Nephron (organoid): ENCODE data around the gene PCDHGB4.
"Not testable (repeated sequence)": the region's sequence is repeated elsewhere in the genome, so short reads cannot be mapped to it uniquely, and the experiment has no call there.

ENCODE experiments used
- H3K27ac Mint-ChIP-seq, 3 experiments: 2 replicates each; pipeline ENCODE4 v1.8.0; 2020; ENCODE audit warnings: mixed read lengths in 3 of 3, mild to moderate bottlenecking in 2 of 3, moderate library complexity in 1 of 3
- H3K27me3 Mint-ChIP-seq: 2 replicates; pipeline ENCODE4 v1.8.0; 2021; ENCODE audit warnings: low read depth, mild to moderate bottlenecking, moderate library complexity, mixed read lengths
- H3K36me3 Mint-ChIP-seq: 2 replicates; pipeline ENCODE4 v1.8.0; 2020; ENCODE audit warnings: low read depth, mixed read lengths
- H3K4me1 Mint-ChIP-seq: 2 replicates; pipeline ENCODE4 v1.8.0; 2020; ENCODE audit warnings: mixed read lengths
- H3K4me3 Mint-ChIP-seq, 3 experiments: 2 replicates each; pipeline ENCODE4 v1.8.0; 2020; ENCODE audit warnings: mild to moderate bottlenecking in 3 of 3, mixed read lengths in 3 of 3, moderate library complexity in 2 of 3
- H3K9me3 Mint-ChIP-seq: 2 replicates; pipeline ENCODE4 v1.8.0; 2020; ENCODE audit warnings: mixed read lengths
- CTCF ChIP-seq, 3 experiments: fragments of 200-600 bp; sonication (generic); IDR thresholded peaks; one replicate each; pipeline ENCODE4 v1.5.0; 2021; ENCODE audit warnings: antibody characterized with exemption in 3 of 3; ENCODE audit not compliant: unreplicated experiment in 3 of 3

The PCDHGB4 gene

GRCh38 chr5:141343953-141344463 is 43.5 kb upstream of the PCDHGB4 start:
- TF ChIP-seq CTCF (IDR thresholded peaks at IDR 0.05; ENCODE audit: unreplicated experiment in 3 of 3), result no peak
- Mint-ChIP-seq H3K27me3 (peaks cover 4% of the 10 kb centered on the region), H3K4me1 (no peaks in the 10 kb centered on the region), H3K9me3 (peaks cover 70% of the 10 kb centered on the region), H3K27ac (no peak overlapping the region), H3K36me3 (peaks cover 22% of the 10 kb centered on the region), H3K4me3 (no peak overlapping the region)

GRCh38 chr5:141345327-141345726 is 42.2 kb upstream of the PCDHGB4 start:
- Mint-ChIP-seq H3K4me1 (no peaks in the 10 kb centered on the region), H3K36me3 (peaks cover 24% of the 10 kb centered on the region), H3K27ac (no peak overlapping the region), H3K4me3 (no peak overlapping the region), H3K9me3 (peaks cover 76% of the 10 kb centered on the region), H3K27me3 (peaks cover 4% of the 10 kb centered on the region)
- TF ChIP-seq CTCF (IDR thresholded peaks at IDR 0.05; ENCODE audit: unreplicated experiment in 3 of 3), result no peak

GRCh38 chr5:141346017-141346416 is 41.5 kb upstream of the PCDHGB4 start:
- H3K4me1 Mint-ChIP-seq, H3K4me3 Mint-ChIP-seq, H3K27ac Mint-ChIP-seq, H3K27me3 Mint-ChIP-seq: not testable (repeated sequence)
- Mint-ChIP-seq H3K9me3 (peaks cover 75% of the 10 kb centered on the region), H3K36me3 (peaks cover 25% of the 10 kb centered on the region)

- H3K36me3 Mint-ChIP-seq, result peaks cover 26% of the 10 kb centered on the region
- peaks cover 54% of the 10 kb centered on the region for H3K9me3 Mint-ChIP-seq
- H3K27ac Mint-ChIP-seq, result no peak within 1 kb of the TSS
- H3K4me1 Mint-ChIP-seq, result no peaks in the 10 kb centered on the region
- peak within 1 kb of the TSS in 1 of 3 experiments; percentile 45 for H3K4me3 Mint-ChIP-seq
- H3K27me3 Mint-ChIP-seq, result peaks cover 3% of the 10 kb centered on the region
- TF ChIP-seq CTCF (IDR thresholded peaks at IDR 0.05; ENCODE audit: unreplicated experiment in 3 of 3), result no peak
These were observed 37.4 kb upstream of the PCDHGB4 start, which contains the start of gene PCDHGB1 for GRCh38 chr5:141349917-141350619. Gene PCDHGB1, plus strand, starts transcription at chr5:141350099. Its CDS starts 162 bp downstream, at chr5:141350261.

GRCh38 chr5:141351591-141351990 is 35.9 kb upstream of the PCDHGB4 start:
- Mint-ChIP-seq H3K27ac (no peak overlapping the region), H3K27me3 (peaks cover 2% of the 10 kb centered on the region), H3K9me3 (peaks cover 58% of the 10 kb centered on the region)

More at GRCh38 chr5:141351591-141351990, 35.9 kb upstream of the PCDHGB4 start:
- H3K4me1 Mint-ChIP-seq, result no peaks in the 10 kb centered on the region
- no peak overlapping the region for H3K4me3 Mint-ChIP-seq
- peaks cover 35% of the 10 kb centered on the region for H3K36me3 Mint-ChIP-seq
- TF ChIP-seq CTCF (IDR thresholded peaks at IDR 0.05; ENCODE audit: unreplicated experiment in 3 of 3), result no peak
